Measurements from ENCODE around the gene GAREM1. TPM values are rescaled to one million over a fixed set of nuclear protein-coding genes. Genes with fewer than 3 reads are reported as not detected.

Gene GAREM1
- total RNA-seq, 4 donors from 2014 or later: 10.8 to 32.5 (median 18.3) TPM

GRCh38 chr18:32427084-32427900 lies 43.4 kb downstream of the GAREM1 start:
- no peaks in the 10 kb centered on the region for H3K27me3 ChIP-seq
- H3K4me3 ChIP-seq: no peak overlapping the region
- no peaks in the 10 kb centered on the region for H3K36me3 ChIP-seq
- H3K4me1 ChIP-seq: peaks cover 0 to 38% (median 10%) of the 10 kb centered on the region in 3 donors
- 74 to 79% methylated on average over 4 of the region's 4 CpGs for WGBS, 2 donors
- DNase-seq: no peak
- TF ChIP-seq CTCF (IDR thresholded peaks at IDR 0.05) (no peak), POLR2A (IDR thresholded peaks at IDR 0.05) (no peak)
- H3K27ac ChIP-seq: no peak overlapping the region
- intact Hi-C loops (cut with DNase I): no loop called here
- H3K9me3 ChIP-seq: peaks cover 0 to 9% (median 0%) of the 10 kb centered on the region in 3 donors

- H3K36me3 ChIP-seq: no peaks in the 10 kb centered on the region
- no peaks in the 10 kb centered on the region for H3K9me3 ChIP-seq
- peak overlapping the region in 1 of 4 donors; percentile 3 for H3K27ac ChIP-seq
- no peak for TF ChIP-seq POLR2A (IDR thresholded peaks at IDR 0.05)
- no peak for TF ChIP-seq CTCF (IDR thresholded peaks at IDR 0.05)
- H3K27me3 ChIP-seq: no peaks in the 10 kb centered on the region
- 42 to 58% methylated on average over 1 of the region's 1 CpG for WGBS, 2 donors
- intact Hi-C loops (cut with DNase I): no loop called here
- H3K4me1 ChIP-seq: peaks cover 0 to 45% (median 11%) of the 10 kb centered on the region in 3 donors
- no peak overlapping the region for H3K4me3 ChIP-seq
- DNase-seq: no peak
These were observed 45.2 kb downstream of the GAREM1 start for GRCh38 chr18:32425466-32425865.

- no peaks in the 10 kb centered on the region for H3K36me3 ChIP-seq
- no peak overlapping the region for H3K4me3 ChIP-seq
- H3K9me3 ChIP-seq: no peaks in the 10 kb centered on the region
- intact Hi-C loops (cut with DNase I): no loop called here
- peaks cover 0 to 45% (median 13%) of the 10 kb centered on the region in 3 donors for H3K4me1 ChIP-seq
- WGBS, 2 donors: 32 to 45% methylated on average over 1 of the region's 1 CpG
- no peak for DNase-seq
- H3K27me3 ChIP-seq: no peaks in the 10 kb centered on the region
- no peak overlapping the region for H3K27ac ChIP-seq
- TF ChIP-seq POLR2A (IDR thresholded peaks at IDR 0.05) (no peak), CTCF (IDR thresholded peaks at IDR 0.05) (no peak)
These were observed 46.0 kb downstream of the GAREM1 start for GRCh38 chr18:32424696-32425095.

GRCh38 chr18:32422978-32423740 lies 47.5 kb downstream of the GAREM1 start:
- intact Hi-C loops (cut with DNase I): no loop called here
- Histone ChIP-seq H3K9me3 (no peaks in the 10 kb centered on the region), H3K27ac (no peak overlapping the region), H3K36me3 (no peaks in the 10 kb centered on the region), H3K4me1 (peaks cover 0 to 41% (median 13%) of the 10 kb centered on the region in 3 donors), H3K27me3 (no peaks in the 10 kb centered on the region), H3K4me3 (no peak overlapping the region)
- TF ChIP-seq POLR2A (IDR thresholded peaks at IDR 0.05) (no peak), CTCF (IDR thresholded peaks at IDR 0.05) (no peak)
- 86 to 90% methylated on average over 4 of the region's 4 CpGs for WGBS, 2 donors
- DNase-seq: no peak

GRCh38 chr18:32422201-32422600 lies 48.5 kb downstream of the GAREM1 start:
- Histone ChIP-seq H3K27me3 (no peaks in the 10 kb centered on the region), H3K4me1 (peaks cover 0 to 41% (median 13%) of the 10 kb centered on the region in 3 donors), H3K9me3 (no peaks in the 10 kb centered on the region), H3K4me3 (no peak overlapping the region), H3K27ac (no peak overlapping the region), H3K36me3 (no peaks in the 10 kb centered on the region)
- no peak for DNase-seq
- WGBS, 2 donors: 87 to 91% methylated on average over 3 of the region's 3 CpGs
- intact Hi-C loops (cut with DNase I): no loop called here
- TF ChIP-seq POLR2A (IDR thresholded peaks at IDR 0.05) (no peak), CTCF (IDR thresholded peaks at IDR 0.05) (no peak)
